Measurements from ENCODE around the gene GRK5. TPM values are rescaled to one million over a fixed set of nuclear protein-coding genes. Genes with fewer than 3 reads are reported as not detected.

GRK5 gene
- total RNA-seq, 1 donor from 2014 or later: 52.8 TPM

- Histone ChIP-seq H3K4me1 (peaks cover 6% of the 10 kb centered on the region), H3K27ac (replicated peaks) (no peak overlapping the region), H3K4me3 (no peak overlapping the region), H3K9me3 (replicated peaks) (no peaks in the 10 kb centered on the region), H3K36me3 (no peaks in the 10 kb centered on the region), H3K27me3 (ENCODE audit: low read depth) (peaks cover 29% of the 10 kb centered on the region)
- no peak for DNase-seq
- no peak for TF ChIP-seq CTCF (IDR thresholded peaks at IDR 0.05; ENCODE audit: borderline replicate concordance)
- intact Hi-C loops (cut with micrococcal nuclease): no loop called here
These were observed 275.6 kb downstream of the GRK5 start for GRCh38 chr10:119483001-119483400.

- no peak overlapping the region for H3K27ac ChIP-seq (replicated peaks)
- TF ChIP-seq CTCF (IDR thresholded peaks at IDR 0.05; ENCODE audit: borderline replicate concordance): no peak
- H3K4me3 ChIP-seq: no peak overlapping the region
- intact Hi-C loops (cut with micrococcal nuclease): no loop called here
- H3K36me3 ChIP-seq: no peaks in the 10 kb centered on the region
- H3K27me3 ChIP-seq (ENCODE audit: low read depth): peaks cover 22% of the 10 kb centered on the region
- H3K9me3 ChIP-seq (replicated peaks): no peaks in the 10 kb centered on the region
- no peak for DNase-seq
- peaks cover 6% of the 10 kb centered on the region for H3K4me1 ChIP-seq
These were observed 276.5 kb downstream of the GRK5 start for GRCh38 chr10:119483839-119484238.

GRCh38 chr10:119488675-119489074 lies 281.3 kb downstream of the GRK5 start:
- H3K4me3 ChIP-seq: no peak overlapping the region
- intact Hi-C loops (cut with micrococcal nuclease): no loop called here
- no peak for TF ChIP-seq CTCF (IDR thresholded peaks at IDR 0.05; ENCODE audit: borderline replicate concordance)
- H3K9me3 ChIP-seq (replicated peaks): no peaks in the 10 kb centered on the region
- H3K4me1 ChIP-seq: peaks cover 8% of the 10 kb centered on the region
- H3K27ac ChIP-seq (replicated peaks): no peak overlapping the region
- no peak for DNase-seq
- no peaks in the 10 kb centered on the region for H3K36me3 ChIP-seq
- H3K27me3 ChIP-seq (ENCODE audit: low read depth): no peaks in the 10 kb centered on the region

GRCh38 chr10:119489991-119490326 lies 282.6 kb downstream of the GRK5 start:
- peak; percentile 8 for TF ChIP-seq CTCF (IDR thresholded peaks at IDR 0.05; ENCODE audit: borderline replicate concordance)
- Histone ChIP-seq H3K27me3 (ENCODE audit: low read depth) (no peaks in the 10 kb centered on the region), H3K4me1 (peaks cover 11% of the 10 kb centered on the region), H3K36me3 (no peaks in the 10 kb centered on the region), H3K27ac (replicated peaks) (no peak overlapping the region), H3K9me3 (replicated peaks) (no peaks in the 10 kb centered on the region), H3K4me3 (peak overlapping the region; percentile 51)
- no peak for DNase-seq
- intact Hi-C loops (cut with micrococcal nuclease): no loop called here

GRCh38 chr10:119491966-119492757 lies 284.8 kb downstream of the GRK5 start:
- Histone ChIP-seq H3K4me1 (peaks cover 11% of the 10 kb centered on the region), H3K27me3 (ENCODE audit: low read depth) (no peaks in the 10 kb centered on the region), H3K36me3 (no peaks in the 10 kb centered on the region), H3K9me3 (replicated peaks) (no peaks in the 10 kb centered on the region), H3K27ac (replicated peaks) (no peak overlapping the region), H3K4me3 (no peak overlapping the region)
- intact Hi-C loops (cut with micrococcal nuclease): no loop called here
- TF ChIP-seq CTCF (IDR thresholded peaks at IDR 0.05; ENCODE audit: borderline replicate concordance): no peak
- DNase-seq: no peak

All from left ventricle myocardium inferior (tissue), 1 donor.